IMR-90 (cell line): Measurements from ENCODE around the gene VAT1. TPM values are rescaled to one million over a fixed set of nuclear protein-coding genes. Genes with fewer than 3 reads are reported as not detected.
A peak's percentile ranks its signal among the peaks of the same experiment; 100 is the strongest.

Source experiments
- ATAC-seq: fragments of 200-7000 bp; cut with Tn5 transposase; 2 replicates; pipeline ENCODE4 v1.9.1; 2020; ENCODE audit warnings: low read depth, mild to moderate bottlenecking, moderate library complexity
- BruUV-seq: library from RNA; stranded (reverse); fragments of 400-500 nt; replicated peaks from 2 replicates; lab custom pipeline; 2021; lab: Mats Ljungman, UMichigan
- CTCF ChIA-PET: fragments of 300-600 bp; formaldehyde crosslinking; extraction: SDS; loops from one replicate; lab custom pipeline; 2021; ENCODE audit warnings: antibody characterized with exemption; lab: Yijun Ruan, JAX
- POLR2A ChIA-PET: fragments of 300-600 bp; sonication (Branson Sonifier 250); formaldehyde crosslinking; loops from one replicate; lab custom pipeline; 2022; ENCODE audit warnings: antibody characterized with exemption; ENCODE audit not compliant: unreplicated experiment; lab: Charles Lee
- DNase-seq: peaks from one replicate; pipeline ENCODE4 v3.0.0; 2013
- H2AFZ ChIP-seq: replicated peaks from 2 replicates; pipeline ENCODE3; 2013; ENCODE audit warnings: low read length, mild to moderate bottlenecking; ENCODE audit not compliant: poor library complexity
- H2AK5ac ChIP-seq: 2 replicates; pipeline ENCODE4 v1.6.1; 2013; ENCODE audit warnings: low read depth, low read length, inconsistent platforms
- H2AK9ac ChIP-seq: replicated peaks from 2 replicates; pipeline ENCODE3; 2013; ENCODE audit warnings: mild to moderate bottlenecking, low read depth, low read length, moderate library complexity; ENCODE audit not compliant: poor library complexity
- H2BK120ac ChIP-seq: 2 replicates; pipeline ENCODE4 v1.6.1; 2013; ENCODE audit warnings: low read depth, low read length, inconsistent platforms
- H2BK15ac ChIP-seq: 3 replicates; pipeline ENCODE4 v1.6.1; 2013; ENCODE audit warnings: low read depth, low read length, inconsistent platforms
- H2BK20ac ChIP-seq: 2 replicates; pipeline ENCODE4 v1.6.1; 2013; ENCODE audit warnings: low read depth, mild to moderate bottlenecking, inconsistent platforms, low read length, moderate library complexity
- H2BK5ac ChIP-seq: 2 replicates; pipeline ENCODE4 v1.6.1; 2013; ENCODE audit warnings: mild to moderate bottlenecking, low read depth, low read length, inconsistent platforms; ENCODE audit not compliant: poor library complexity, severe bottlenecking
- H3K14ac ChIP-seq: replicated peaks from 2 replicates; pipeline ENCODE4 v1.6.1; 2013; ENCODE audit warnings: low read depth, low read length, inconsistent platforms
- H3K18ac ChIP-seq: 2 replicates; pipeline ENCODE4 v1.6.1; 2013; ENCODE audit warnings: low read depth, low read length, control low read depth
- H3K23ac ChIP-seq: 2 replicates; pipeline ENCODE4 v1.6.1; 2013; ENCODE audit warnings: low read depth, low read length, inconsistent platforms
- H3K27ac ChIP-seq: 2 replicates; pipeline ENCODE4 v1.5.1; 2013; ENCODE audit warnings: mild to moderate bottlenecking, control low read depth, low read length; ENCODE audit not compliant: insufficient read depth
- H3K27me3 ChIP-seq: 2 replicates; pipeline ENCODE4 v1.6.1; 2013; ENCODE audit warnings: low read length; ENCODE audit not compliant: control insufficient read depth, insufficient read depth
- H3K36me3 ChIP-seq: 2 replicates; pipeline ENCODE4 v1.6.1; 2013; ENCODE audit warnings: low read length, mixed read lengths; ENCODE audit not compliant: control insufficient read depth, insufficient read depth
- H3K4ac ChIP-seq: 2 replicates; pipeline ENCODE4 v1.6.1; 2013; ENCODE audit warnings: low read depth, low read length, inconsistent platforms
- H3K4me1 ChIP-seq: 2 replicates; pipeline ENCODE4 v1.6.1; 2013; ENCODE audit warnings: low read length, mixed read lengths; ENCODE audit not compliant: control insufficient read depth, insufficient read depth
- H3K4me2 ChIP-seq: 2 replicates; pipeline ENCODE4 v1.6.1; 2013; ENCODE audit warnings: low read depth, mild to moderate bottlenecking, control low read depth, low read length, moderate library complexity
- H3K4me3 ChIP-seq: 2 replicates; pipeline ENCODE4 v1.5.1; 2013; ENCODE audit warnings: low read depth, mild to moderate bottlenecking, control low read depth, low read length, moderate library complexity; ENCODE audit not compliant: insufficient read depth
- H3K56ac ChIP-seq: 2 replicates; pipeline ENCODE4 v1.6.1; 2013; ENCODE audit warnings: low read length, inconsistent platforms; ENCODE audit not compliant: insufficient read depth; ENCODE audit errors: extremely low read depth
- H3K79me1 ChIP-seq, 2 experiments: 2 replicates each; pipeline ENCODE4 v1.6.1; 2013; ENCODE audit warnings: low read length in 2 of 2, inconsistent platforms in 1 of 2, low read depth in 1 of 2
- H3K9ac ChIP-seq: 2 replicates; pipeline ENCODE4 v1.6.1; 2013; ENCODE audit warnings: low read depth, low read length, control low read depth
- H3K9me1 ChIP-seq: 2 replicates; pipeline ENCODE4 v1.6.1; 2013; ENCODE audit warnings: low read length, inconsistent platforms; ENCODE audit not compliant: insufficient read depth
- H3K9me3 ChIP-seq: 2 replicates; pipeline ENCODE4 v1.6.1; 2013; ENCODE audit warnings: low read length; ENCODE audit not compliant: control insufficient read depth, insufficient read depth
- H4K20me1 ChIP-seq: 2 replicates; pipeline ENCODE4 v1.6.1; 2013; ENCODE audit warnings: low read length, inconsistent platforms; ENCODE audit not compliant: insufficient read depth
- H4K5ac ChIP-seq: 2 replicates; pipeline ENCODE4 v1.6.1; 2013; ENCODE audit warnings: mild to moderate bottlenecking, low read depth, low read length, control low read depth
- H4K8ac ChIP-seq, 2 experiments: 2 replicates each; pipeline ENCODE4 v1.6.1; 2013; ENCODE audit warnings: low read depth in 2 of 2, low read length in 2 of 2, control low read depth in 1 of 2, inconsistent platforms in 1 of 2
- H4K91ac ChIP-seq: 2 replicates; pipeline ENCODE4 v1.6.1; 2013; ENCODE audit warnings: low read depth, low read length, inconsistent platforms; ENCODE audit not compliant: insufficient read depth
- BHLHE40 ChIP-seq: fragments of 150-350 bp; IDR thresholded peaks from 2 replicates; pipeline ENCODE4 v1.6.1; 2016; ENCODE audit warnings: mild to moderate bottlenecking, low read depth, low read length
- CEBPB ChIP-seq: IDR thresholded peaks from 2 replicates; pipeline ENCODE4 v1.6.1; 2012; ENCODE audit warnings: low read depth, low read length, improper control_type of control experiment
- FOS ChIP-seq: fragments of 150-350 bp; IDR thresholded peaks from 2 replicates; pipeline ENCODE4 v1.6.1; 2016; ENCODE audit warnings: low read depth, low read length
- MAFK ChIP-seq: IDR thresholded peaks from 2 replicates; pipeline ENCODE4 v1.6.1; 2012; ENCODE audit warnings: low read depth, low read length, improper control_type of control experiment
- MAZ ChIP-seq: IDR thresholded peaks from 2 replicates; pipeline ENCODE4 v1.6.1; 2012; ENCODE audit warnings: low read depth, mild to moderate bottlenecking, low read length, improper control_type of control experiment, moderate library complexity, borderline replicate concordance
- MXI1 ChIP-seq: IDR thresholded peaks from 2 replicates; pipeline ENCODE4 v1.6.1; 2012; ENCODE audit warnings: low read depth, mild to moderate bottlenecking, low read length, moderate library complexity, borderline replicate concordance
- POLR2A ChIP-seq: IDR thresholded peaks from 2 replicates; pipeline ENCODE4 v1.6.1; 2012; ENCODE audit warnings: mild to moderate bottlenecking, low read depth, low read length
- RCOR1 ChIP-seq: IDR thresholded peaks from 2 replicates; pipeline ENCODE4 v1.6.1; 2012; ENCODE audit warnings: mild to moderate bottlenecking, low read length, improper control_type of control experiment; ENCODE audit not compliant: insufficient replicate concordance
- SMC3 ChIP-seq: fragments of 150-350 bp; IDR thresholded peaks from 2 replicates; pipeline ENCODE4 v1.6.1; 2016; ENCODE audit warnings: low read depth, mild to moderate bottlenecking, antibody characterized with exemption, low read length, moderate library complexity
- USF2 ChIP-seq: fragments of 150-350 bp; IDR thresholded peaks from 2 replicates; pipeline ENCODE4 v1.6.1; 2017; ENCODE audit warnings: mild to moderate bottlenecking, antibody characterized with exemption, low read length, low read depth
- whole genome bisulfite sequencing, 2 experiments: methylation state at CpG; one replicate each; pipeline versions ENCODE4 v1.1.5 to v1.1.7; 2013; ENCODE audit warnings: missing lambda C conversion rate in 2 of 2; ENCODE audit not compliant: insufficient read length in 1 of 2; ENCODE audit errors: extremely low coverage in 2 of 2; 5-methylcytosine and 5-hydroxymethylcytosine counted together
- dilution Hi-C: fragments of 300-500 bp; cut with HindIII; formaldehyde crosslinking; loops from one replicate; pipeline ENCODE4 v1.14.3; 2018; ENCODE audit warnings: low sequenced_read_pairs; ENCODE audit not compliant: unreplicated experiment
- in situ Hi-C: fragments of 300-500 bp; cut with MboI; formaldehyde crosslinking; loops from 3 replicates; pipeline ENCODE4 v1.14.3; 2019; ENCODE audit warnings: low sequenced_read_pairs, inconsistent platforms, mixed read lengths
- intact Hi-C: fragments of 100-400 bp; cut with micrococcal nuclease; formaldehyde crosslinking; loops from 2 replicates; pipeline ENCODE4 v1.10.0; 2022
- polyA plus RNA-seq, 3 experiments: library from polyadenylated mRNA; depleted of rRNA; stranded (reverse); fragments of >200 nt; gene quantifications; 2 replicates each; pipeline ENCODE4 v1.2.3, GENCODE V29; 2012; ENCODE audit warnings: low replicate concordance in 1 of 3
- total RNA-seq: library from RNA; depleted of rRNA; stranded (reverse); fragments of >200 nt; gene quantifications from 2 replicates; pipeline ENCODE4 v1.2.3, GENCODE V29; 2012

The VAT1 gene
- total and polyA plus RNA-seq, 2 of the 4 experiments (the other 2 are of a cell fraction): 97.3 to 101 TPM

DNA sequence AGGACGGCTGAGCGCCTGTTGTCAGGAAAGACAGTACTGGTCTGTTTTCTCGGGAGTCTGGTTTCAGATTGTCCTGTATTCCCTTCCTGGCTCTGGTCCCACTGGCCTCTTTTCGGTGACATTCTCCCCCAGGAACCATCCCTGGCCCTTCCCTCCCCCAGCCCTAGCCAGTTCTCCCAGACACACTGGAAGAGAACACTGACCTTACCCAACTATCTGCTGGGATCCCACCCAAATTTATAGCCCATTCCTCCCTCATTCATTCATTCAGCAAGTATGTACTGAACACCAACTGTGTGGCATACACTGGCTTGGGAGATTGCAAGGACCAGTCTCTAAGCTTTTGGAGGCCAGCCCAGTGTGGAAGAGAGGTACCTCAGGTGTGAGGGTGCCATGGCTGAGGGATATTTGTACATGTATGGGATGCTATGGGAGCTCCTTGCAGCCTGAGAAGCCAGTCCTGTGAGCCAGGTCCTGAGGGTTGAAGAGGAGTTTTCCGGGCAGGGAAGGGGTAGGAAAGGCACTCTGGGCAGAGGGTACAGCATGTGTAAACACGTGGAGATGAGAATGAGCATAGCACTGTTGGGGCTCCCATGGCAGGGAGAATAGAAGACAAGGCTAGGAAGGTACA, 8.1 kb upstream of the VAT1 start:
- Histone ChIP-seq H3K56ac (no peak overlapping the region), H2BK15ac (no peak overlapping the region), H2BK120ac (no peak overlapping the region), H3K27me3 (peaks cover 2% of the 10 kb centered on the region; the same call in 1 of the 2 replicates), H3K4ac (no peak overlapping the region; the same call in 1 of the 2 replicates), H2AK9ac (no peak overlapping the region), H4K20me1 (no peaks in the 10 kb centered on the region), H3K9me3 (no peaks in the 10 kb centered on the region), H4K5ac (no peak overlapping the region), H3K9me1 (no peaks in the 10 kb centered on the region; the same call in 1 of the 2 replicates), H3K9ac (no peak overlapping the region), H3K4me2 (no peak overlapping the region), H3K27ac (no peak overlapping the region), H2BK20ac (no peak overlapping the region; the same call in 1 of the 2 replicates), H3K18ac (no peak overlapping the region), H3K23ac (no peak overlapping the region), H4K8ac (peak overlapping the region; percentile 17 to 47; a peak in 1 of 4 replicates), H4K91ac (no peak overlapping the region), H3K14ac (peak overlapping the region; percentile 71), H3K4me1 (peaks cover 6% of the 10 kb centered on the region; the same call in 1 of the 2 replicates), H2AK5ac (peak overlapping the region; percentile 20; the same call in 1 of the 2 replicates), H2BK5ac (no peak overlapping the region), H3K79me1 (no peaks in the 10 kb centered on the region), H3K4me3 (no peak overlapping the region), H3K36me3 (no peaks in the 10 kb centered on the region), H2AFZ (peak overlapping the region; percentile 81)
- dilution Hi-C loops: no loop called here
- DNase-seq (no peak), ATAC-seq (no peak)
- WGBS, 2 experiments: 80% methylated on average over 1 of the region's 6 CpGs; no CpG with 5 or more reads in 1 of the 2 experiments
- TF ChIP-seq POLR2A: no peak
- TF ChIP-seq CEBPB: no peak
- TF ChIP-seq FOS: no peak
- no peak for TF ChIP-seq MAZ
- no peak for TF ChIP-seq BHLHE40
- no peak for TF ChIP-seq MAFK
- no peak for TF ChIP-seq MXI1
- no peak for TF ChIP-seq RCOR1
- TF ChIP-seq SMC3: no peak
- TF ChIP-seq USF2: no peak
- ChIA-PET CTCF (no interaction called here), POLR2A (no interaction called here)
- in situ Hi-C loops: no loop called here
- intact Hi-C loops: no loop called here
- no TSS peak for BruUV-seq
